Hindlimb muscle (tissue), 1 donor: ENCODE results near the gene ZNF711. TPM values are rescaled to one million over a fixed set of nuclear protein-coding genes. Genes with fewer than 3 reads are reported as not detected.
A peak's percentile ranks its signal among the peaks of the same experiment; 100 is the strongest.
"Not testable (repeated sequence)": the region's sequence is repeated elsewhere in the genome, so short reads cannot be mapped to it uniquely, and the experiment has no call there.

ENCODE experiments used
- DNase-seq: peaks from one replicate; pipeline ENCODE4 v3.0.0-alpha.2; 2013
- polyA plus RNA-seq: library from polyadenylated mRNA; unstranded; fragments of 120-200 nt; gene quantifications from one replicate; pipeline ENCODE4 v1.2.1, GENCODE V29; 2013; ENCODE audit not compliant: insufficient read length

ZNF711 gene
- polyA plus RNA-seq: 26.4 TPM

- DNase-seq: peak; percentile 86
Observed at GRCh38 chrX:85243761-85244449, at the start of gene ZNF711, which contains the start of gene SATL1. Gene ZNF711 (plus strand): TSS chrX:85243991. CDS start chrX:85247573, 3,582 bp downstream. Gene SATL1 (minus strand): TSS chrX:85243779. CDS start chrX:85108968, 134,811 bp downstream.

- DNase-seq: no peak
Observed at GRCh38 chrX:85196319-85196718, 47.5 kb upstream of the ZNF711 start.

- no peak for DNase-seq
Observed at GRCh38 chrX:85203461-85203970, 40.3 kb upstream of the ZNF711 start.

GRCh38 chrX:85213792-85214530 is 29.8 kb upstream of the ZNF711 start:
- DNase-seq: no peak

- DNase-seq: no peak
Observed at GRCh38 chrX:85215946-85216345, 27.8 kb upstream of the ZNF711 start.

GRCh38 chrX:85221361-85221760 is 22.4 kb upstream of the ZNF711 start:
- no peak for DNase-seq

- no peak for DNase-seq
Observed at GRCh38 chrX:85223359-85223758, 20.4 kb upstream of the ZNF711 start.

GRCh38 chrX:85243155-85243554 is 636 bp upstream of the ZNF711 start:
- DNase-seq: no peak

GRCh38 chrX:85244450-85245211 is 840 bp downstream of the ZNF711 start:
- peak; percentile 41 for DNase-seq

GRCh38 chrX:85285286-85285685 is 41.5 kb downstream of the ZNF711 start:
- DNase-seq: not testable (repeated sequence)

GRCh38 chrX:85288992-85289723 is 45.4 kb downstream of the ZNF711 start:
- DNase-seq: no peak

GRCh38 chrX:85303544-85303943 is 59.8 kb downstream of the ZNF711 start:
- DNase-seq: no peak

GRCh38 chrX:85309717-85310116 is 65.9 kb downstream of the ZNF711 start:
- no peak for DNase-seq

- not testable (repeated sequence) for DNase-seq
Observed at GRCh38 chrX:85311348-85311747, 67.6 kb downstream of the ZNF711 start.

Other genes starting within 250 kb of the ZNF711 start
- 13.6 TPM for gene APOOL, start 240.1 kb upstream of the ZNF711 start, polyA plus RNA-seq
- 0.43 TPM for gene SATL1, start 212 bp upstream of the ZNF711 start, polyA plus RNA-seq
- gene POF1B, start 135.7 kb downstream of the ZNF711 start, polyA plus RNA-seq: 0.23 TPM